H1 (cell line): Measurements from ENCODE around the gene STXBP6. TPM values are rescaled to one million over a fixed set of nuclear protein-coding genes. Genes with fewer than 3 reads are reported as not detected.

ENCODE experiments used
- E2F6 ChIP-seq: IDR thresholded peaks from 2 replicates; pipeline ENCODE4 v1.6.1; 2012; ENCODE audit warnings: inconsistent platforms
- EP300 ChIP-seq, 2 experiments: IDR thresholded peaks; 1 replicate in 1 of 2; 2 replicates in 1 of 2; pipeline ENCODE4 v1.6.1; 2011 to 2012; ENCODE audit warnings: low read depth in 2 of 2, low read length in 2 of 2, mild to moderate bottlenecking in 2 of 2, borderline replicate concordance in 1 of 2, inconsistent platforms in 1 of 2, moderate library complexity in 1 of 2
- JUN ChIP-seq: IDR thresholded peaks from 2 replicates; pipeline ENCODE4 v1.6.1; 2011; ENCODE audit warnings: low read depth, mild to moderate bottlenecking, improper control_type of control experiment, low read length
- RNF2 ChIP-seq: fragments of 200-900, 300-1000 bp; sonication (generic); IDR thresholded peaks from 2 replicates; pipeline ENCODE4 v1.7.1; 2016; ENCODE audit warnings: borderline replicate concordance, low read depth, mild to moderate bottlenecking, antibody characterized with exemption, low read length; ENCODE audit not compliant: poor library complexity, severe bottlenecking; ENCODE audit errors: missing control alignments
- polyA plus RNA-seq, 7 experiments: library from polyadenylated mRNA; depleted of rRNA in 3 of 7; stranded (reverse) in 5 of 7; unstranded in 2 of 7; fragments of >200 nt in 5 of 7; fragments of 200-250 nt in 2 of 7; gene quantifications; 1 replicate in 5 of 7; 2 replicates in 1 of 7; 4 replicates in 1 of 7; pipeline versions ENCODE4 v1.2.1 to v1.2.3, GENCODE V29; 2011 to 2013; ENCODE audit warnings: missing spikeins in 2 of 7, mixed read lengths in 2 of 7
- total RNA-seq: library from RNA; stranded (reverse); fragmentation: NEBNext Ultra II Directional; extraction: Animal tissue kit (Norgen Biotek cat#: 25700); gene quantifications from 2 replicates; pipeline ENCODE4 v1.2.1, GENCODE V29; 2021

Gene STXBP6
- total and polyA plus RNA-seq, 2 of the 8 experiments (the other 6 are each of a cell fraction or from before 2014, with no cell fraction given), result 9.4 to 18.1 TPM

GRCh38 chr14:24801024-24801423 is 248.9 kb downstream of the STXBP6 start (continued):
- TF ChIP-seq RNF2, result no peak
- no peak for TF ChIP-seq E2F6
- TF ChIP-seq JUN, result no peak
- TF ChIP-seq EP300 (IDR thresholded peaks at IDR 0.05; ENCODE audit: borderline replicate concordance in 1 of 2, low read depth in 2 of 2, low read length in 2 of 2), result no peak
